ENCODE measurements around the gene PNPLA5. TPM values are rescaled to one million over a fixed set of nuclear protein-coding genes. Genes with fewer than 3 reads are reported as not detected.

PNPLA5 gene
- total and polyA plus RNA-seq, 10 donors, result not detected

DNA sequence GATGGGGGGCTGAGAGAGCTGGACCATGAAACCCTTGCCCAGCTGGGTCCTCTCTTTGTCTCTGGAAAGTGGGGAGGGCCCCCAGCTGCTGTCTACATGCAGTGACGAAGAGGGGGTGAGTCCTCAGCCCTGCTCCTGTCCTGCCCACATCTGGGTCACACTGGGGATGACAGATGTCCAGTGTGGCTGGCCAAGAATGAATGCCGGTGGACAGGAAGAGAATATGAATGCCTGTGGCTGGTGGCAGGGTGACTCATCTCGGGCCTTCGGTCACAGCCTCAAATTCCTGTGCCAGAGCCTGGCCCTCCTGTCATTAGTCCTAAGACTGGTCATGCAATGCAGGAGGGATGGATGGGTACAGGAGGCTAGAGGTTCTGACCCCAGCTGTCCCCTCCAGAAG lies 29.6 kb upstream of the PNPLA5 start:
- peaks cover 0 to 22% (median 17%) of the 10 kb centered on the region in 6 donors for H3K4me1 ChIP-seq
- intact Hi-C loops (cut with DNase I; ENCODE audit: low total_unique reads), result no loop called here
- WGBS, 5 donors, result 44 to 61% (median 53%) methylated on average over 4 of the region's 4 CpGs
- H3K9me3 ChIP-seq, result no peaks in the 10 kb centered on the region
- H3K4me3 ChIP-seq, result no peak overlapping the region
- DNase-seq, result no peak
- H3K27ac ChIP-seq, result no peak overlapping the region
- TF ChIP-seq, protein P1, sequence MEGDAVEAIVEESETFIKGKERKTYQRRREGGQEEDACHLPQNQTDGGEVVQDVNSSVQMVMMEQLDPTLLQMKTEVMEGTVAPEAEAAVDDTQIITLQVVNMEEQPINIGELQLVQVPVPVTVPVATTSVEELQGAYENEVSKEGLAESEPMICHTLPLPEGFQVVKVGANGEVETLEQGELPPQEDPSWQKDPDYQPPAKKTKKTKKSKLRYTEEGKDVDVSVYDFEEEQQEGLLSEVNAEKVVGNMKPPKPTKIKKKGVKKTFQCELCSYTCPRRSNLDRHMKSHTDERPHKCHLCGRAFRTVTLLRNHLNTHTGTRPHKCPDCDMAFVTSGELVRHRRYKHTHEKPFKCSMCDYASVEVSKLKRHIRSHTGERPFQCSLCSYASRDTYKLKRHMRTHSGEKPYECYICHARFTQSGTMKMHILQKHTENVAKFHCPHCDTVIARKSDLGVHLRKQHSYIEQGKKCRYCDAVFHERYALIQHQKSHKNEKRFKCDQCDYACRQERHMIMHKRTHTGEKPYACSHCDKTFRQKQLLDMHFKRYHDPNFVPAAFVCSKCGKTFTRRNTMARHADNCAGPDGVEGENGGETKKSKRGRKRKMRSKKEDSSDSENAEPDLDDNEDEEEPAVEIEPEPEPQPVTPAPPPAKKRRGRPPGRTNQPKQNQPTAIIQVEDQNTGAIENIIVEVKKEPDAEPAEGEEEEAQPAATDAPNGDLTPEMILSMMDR (IDR thresholded peaks at IDR 0.05 in 8 of 11, conservative IDR thresholded peaks at IDR 0.05 in 3 of 11), result no peak
- no peak for TF ChIP-seq POLR2A (IDR thresholded peaks at IDR 0.05)
- TF ChIP-seq POLR2AphosphoS5 (IDR thresholded peaks at IDR 0.05), result no peak
- no peaks in the 10 kb centered on the region for H3K36me3 ChIP-seq
- H3K27me3 ChIP-seq (replicated peaks in 1 of 7), result peaks cover 0 to 95% (median 23%) of the 10 kb centered on the region in 7 donors

DNA sequence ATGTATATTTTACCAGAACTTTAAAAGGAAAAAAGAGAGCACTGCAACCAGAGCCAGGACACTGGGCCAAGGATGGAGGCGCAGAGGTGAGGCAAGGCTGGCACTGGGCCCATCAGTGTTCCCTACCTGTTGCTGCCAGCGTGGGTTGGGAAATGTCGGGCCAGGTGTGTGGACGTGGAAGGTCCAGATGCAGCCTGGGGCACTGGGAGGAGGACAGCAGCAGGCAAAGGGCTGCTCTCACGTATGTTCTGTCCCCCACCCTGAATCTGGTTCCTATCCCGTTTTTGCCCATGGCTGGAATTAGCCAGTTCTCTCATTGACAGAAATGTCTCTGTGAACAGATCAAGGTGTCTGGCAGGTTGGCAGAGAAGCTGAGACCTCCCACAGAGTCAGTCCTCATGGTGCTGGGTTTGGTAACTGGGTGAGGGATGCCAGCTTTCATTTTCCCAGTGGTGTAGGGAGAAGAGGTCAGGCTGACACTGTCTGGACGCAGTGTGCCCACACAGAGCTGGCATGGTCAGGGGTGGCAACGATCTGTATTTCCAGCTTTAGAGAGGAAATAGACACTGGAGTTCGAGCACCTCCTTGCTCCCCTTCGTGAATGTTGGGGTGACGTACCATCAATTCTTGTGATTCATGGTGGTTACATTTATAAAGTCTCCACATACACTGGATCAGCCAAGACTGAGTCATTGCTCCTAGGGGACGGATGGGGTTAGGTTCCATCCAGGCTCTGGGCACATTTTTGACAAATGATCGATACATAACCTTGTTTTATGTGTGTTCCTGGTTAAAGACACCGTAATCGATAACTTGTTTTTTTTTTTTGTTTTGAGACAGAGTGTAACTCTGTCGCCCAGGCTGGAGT lies 27.5 kb upstream of the PNPLA5 start:
- Histone ChIP-seq H3K4me1 (peaks cover 0 to 20% (median 15%) of the 10 kb centered on the region in 6 donors), H3K4me3 (no peak overlapping the region), H3K36me3 (no peaks in the 10 kb centered on the region), H3K27me3 (replicated peaks in 1 of 7) (peaks cover 0 to 97% (median 12%) of the 10 kb centered on the region in 7 donors), H3K27ac (no peak overlapping the region), H3K9me3 (no peaks in the 10 kb centered on the region)
- TF ChIP-seq POLR2AphosphoS5 (IDR thresholded peaks at IDR 0.05) (no peak), POLR2A (IDR thresholded peaks at IDR 0.05) (no peak)
- TF ChIP-seq, protein P1 (IDR thresholded peaks at IDR 0.05 in 8 of 11, conservative IDR thresholded peaks at IDR 0.05 in 3 of 11), result no peak
- intact Hi-C loops (cut with DNase I; ENCODE audit: low total_unique reads), result no loop called here
- WGBS, 5 donors, result 81 to 89% (median 84%) methylated on average over 16 of the region's 16 CpGs
- no peak for DNase-seq

DNA sequence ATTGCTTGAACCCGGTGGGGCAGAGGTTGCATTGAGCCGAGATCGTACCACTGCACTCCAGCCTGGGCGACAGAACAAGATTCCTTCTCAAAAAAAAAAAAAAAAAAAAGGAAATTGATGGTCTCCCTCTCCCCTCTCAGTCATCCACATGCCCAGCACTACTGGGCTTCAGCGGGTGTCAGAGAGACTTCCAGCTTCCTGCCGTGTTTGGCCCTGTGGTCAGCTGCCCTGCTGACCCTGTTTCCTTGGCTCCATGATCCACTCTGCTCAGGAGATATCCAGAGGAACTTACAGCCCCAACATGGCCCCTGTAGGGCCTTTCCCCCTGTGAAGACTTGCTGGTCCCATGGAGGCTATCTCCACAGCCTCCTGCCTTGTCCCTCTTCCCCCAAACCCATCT lies 25.7 kb upstream of the PNPLA5 start:
- Histone ChIP-seq H3K9me3 (no peaks in the 10 kb centered on the region), H3K4me3 (no peak overlapping the region), H3K36me3 (no peaks in the 10 kb centered on the region), H3K4me1 (peaks cover 0 to 2% (median 0%) of the 10 kb centered on the region in 6 donors), H3K27ac (no peak overlapping the region), H3K27me3 (replicated peaks in 1 of 7) (peaks cover 0 to 90% (median 3%) of the 10 kb centered on the region in 7 donors)
- DNase-seq, result no peak
- TF ChIP-seq POLR2A (IDR thresholded peaks at IDR 0.05) (no peak), POLR2AphosphoS5 (IDR thresholded peaks at IDR 0.05) (no peak)
- TF ChIP-seq, protein P1 (IDR thresholded peaks at IDR 0.05 in 8 of 11, conservative IDR thresholded peaks at IDR 0.05 in 3 of 11), result no peak
- 57 to 79% (median 76%) methylated on average over 6 of the region's 6 CpGs for WGBS, 5 donors
- intact Hi-C loops (cut with DNase I; ENCODE audit: low total_unique reads), result no loop called here

DNA sequence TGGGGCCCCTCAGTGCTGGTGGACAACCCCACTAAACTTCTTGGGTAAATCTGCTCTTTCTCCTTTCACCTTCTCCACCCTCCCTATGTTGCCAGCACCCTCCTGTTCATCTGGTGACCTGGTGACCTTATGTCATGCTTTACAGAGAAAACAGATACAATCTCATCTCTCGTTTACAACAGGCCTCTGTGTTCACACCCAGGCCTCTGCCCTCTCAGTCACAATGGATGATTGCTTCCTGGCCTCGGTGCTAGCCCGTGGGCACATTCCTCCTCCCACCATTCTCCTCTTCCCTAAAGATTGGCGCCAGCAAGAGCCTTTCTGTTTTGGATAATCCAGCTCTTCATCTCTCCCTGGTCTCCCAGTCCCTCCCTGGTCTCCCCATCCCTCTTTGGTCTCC lies 19.5 kb upstream of the PNPLA5 start:
- Histone ChIP-seq H3K27me3 (replicated peaks in 1 of 7) (peaks cover 0 to 66% (median 0%) of the 10 kb centered on the region in 7 donors), H3K27ac (no peak overlapping the region), H3K4me3 (no peak overlapping the region), H3K9me3 (no peaks in the 10 kb centered on the region), H3K36me3 (no peaks in the 10 kb centered on the region), H3K4me1 (no peaks in the 10 kb centered on the region)
- intact Hi-C loops (cut with DNase I; ENCODE audit: low total_unique reads), result no loop called here
- TF ChIP-seq POLR2AphosphoS5 (IDR thresholded peaks at IDR 0.05), result no peak
- no peak for TF ChIP-seq POLR2A (IDR thresholded peaks at IDR 0.05)
- TF ChIP-seq, protein P1 (IDR thresholded peaks at IDR 0.05 in 8 of 11, conservative IDR thresholded peaks at IDR 0.05 in 3 of 11), result no peak
- DNase-seq, result no peak
- 21 to 33% (median 23%) methylated on average over 4 of the region's 4 CpGs for WGBS, 5 donors
